Measurements from ENCODE around the gene POU6F2.

- TF ChIP-seq CTCF (IDR thresholded peaks at IDR 0.05; ENCODE audit: low read length) (no peak), EZH2 (optimal IDR thresholded peaks at IDR 0.05; ENCODE audit: low read depth, low read length) (no peak), EZH2phosphoT487 (IDR thresholded peaks at IDR 0.05; ENCODE audit: low read length) (no peak)
Measured at GRCh38 chr7:39338716-39339115, 361.0 kb downstream of the POU6F2 start.
